GM08714 (cell line): ENCODE results near the gene ACTL10.
"Not testable (repeated sequence)": the region's sequence is repeated elsewhere in the genome, so short reads cannot be mapped to it uniquely, and the experiment has no call there.

Experiments
- H3K4me3 ChIP-seq: fragments of 200-500 bp; sonication (Bioruptor generic); 2 replicates; pipeline ENCODE4 v1.5.1; 2014; ENCODE audit warnings: mild to moderate bottlenecking, low read length, inconsistent platforms
- ZNF274 ChIP-seq: IDR thresholded peaks from 2 replicates; pipeline ENCODE4 v1.6.1; 2012; ENCODE audit warnings: mild to moderate bottlenecking, low read depth, low read length

Gene ACTL10

GRCh38 chr20:33666293-33667244 is at the start of gene ACTL10:
TSS of gene ACTL10 (plus strand) at chr20:33666943. CDS start at chr20:33667498, 555 bp downstream.
- TF ChIP-seq ZNF274, result no peak
- peak within 1 kb of the TSS; percentile 55; the same call in 1 of the 2 replicates for H3K4me3 ChIP-seq

- TF ChIP-seq ZNF274, result no peak
Observed at GRCh38 chr20:33621717-33622400, 44.9 kb upstream of the ACTL10 start.

GRCh38 chr20:33622705-33623365 is 43.9 kb upstream of the ACTL10 start:
- H3K4me3 ChIP-seq, result no peak overlapping the region
- no peak for TF ChIP-seq ZNF274

More at GRCh38 chr20:33621717-33622400, 44.9 kb upstream of the ACTL10 start:
- no peak overlapping the region for H3K4me3 ChIP-seq

GRCh38 chr20:33624399-33624798 is 42.3 kb upstream of the ACTL10 start:
- TF ChIP-seq ZNF274, result no peak

GRCh38 chr20:33626190-33626589 is 40.6 kb upstream of the ACTL10 start:
- TF ChIP-seq ZNF274, result no peak
- no peak overlapping the region for H3K4me3 ChIP-seq

More at GRCh38 chr20:33624399-33624798, 42.3 kb upstream of the ACTL10 start:
- H3K4me3 ChIP-seq, result no peak overlapping the region

GRCh38 chr20:33627577-33628216 is 39.0 kb upstream of the ACTL10 start:
- no peak overlapping the region for H3K4me3 ChIP-seq
- no peak for TF ChIP-seq ZNF274

- TF ChIP-seq ZNF274, result no peak
- no peak overlapping the region for H3K4me3 ChIP-seq
Observed at GRCh38 chr20:33629533-33629932, 37.2 kb upstream of the ACTL10 start.

GRCh38 chr20:33629979-33630378 is 36.8 kb upstream of the ACTL10 start:
- no peak for TF ChIP-seq ZNF274
- H3K4me3 ChIP-seq, result no peak overlapping the region

- no peak overlapping the region for H3K4me3 ChIP-seq
- no peak for TF ChIP-seq ZNF274
Observed at GRCh38 chr20:33630507-33630906, 36.2 kb upstream of the ACTL10 start.

- H3K4me3 ChIP-seq, result not testable (repeated sequence)
Observed at GRCh38 chr20:33631910-33632309, 34.8 kb upstream of the ACTL10 start.

GRCh38 chr20:33635341-33635740 is 31.4 kb upstream of the ACTL10 start:
- TF ChIP-seq ZNF274, result no peak
- H3K4me3 ChIP-seq, result no peak overlapping the region

- no peak overlapping the region for H3K4me3 ChIP-seq
- TF ChIP-seq ZNF274, result no peak
Observed at GRCh38 chr20:33636776-33637175, 30.0 kb upstream of the ACTL10 start.

- no peak for TF ChIP-seq ZNF274
- H3K4me3 ChIP-seq, result no peak overlapping the region
Observed at GRCh38 chr20:33640287-33640686, 26.5 kb upstream of the ACTL10 start.
